LNCAP (cell line): ENCODE data around the gene LILRA1.
"Not testable (repeated sequence)": the region's sequence is repeated elsewhere in the genome, so short reads cannot be mapped to it uniquely, and the experiment has no call there.

Experiments
- TF ChIP-seq, protein P1 (sequence below): fragments of 450-650 bp; IDR thresholded peaks from 2 replicates; pipeline ENCODE4 v1.5.1; 2017; ENCODE audit warnings: mild to moderate bottlenecking

Gene LILRA1

DNA sequence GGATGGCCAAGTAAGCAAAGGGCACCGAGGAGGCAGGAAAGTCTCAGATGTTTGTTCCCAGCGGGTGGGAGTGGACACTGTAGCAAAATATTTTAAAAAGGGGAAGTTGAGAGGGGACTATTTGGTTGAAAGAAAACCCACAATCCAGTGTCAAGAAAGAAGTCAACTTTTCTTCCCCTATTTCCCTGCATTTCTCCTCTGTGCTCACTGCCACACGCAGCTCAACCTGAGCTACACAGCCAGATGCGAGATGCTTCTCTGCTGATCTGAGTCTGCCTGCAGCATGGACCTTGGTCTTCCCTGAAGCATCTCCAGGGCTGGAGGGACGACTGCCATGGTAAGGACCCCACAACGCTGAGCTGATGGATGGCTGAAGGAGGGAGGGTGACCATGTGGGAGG, at the start of gene LILRA1:
TSS of gene LILRA1 (plus strand) at position 188 of the 400 bp plus-strand sequence. CDS start 613 bp downstream, outside the sequence.
- TF ChIP-seq, protein P1, sequence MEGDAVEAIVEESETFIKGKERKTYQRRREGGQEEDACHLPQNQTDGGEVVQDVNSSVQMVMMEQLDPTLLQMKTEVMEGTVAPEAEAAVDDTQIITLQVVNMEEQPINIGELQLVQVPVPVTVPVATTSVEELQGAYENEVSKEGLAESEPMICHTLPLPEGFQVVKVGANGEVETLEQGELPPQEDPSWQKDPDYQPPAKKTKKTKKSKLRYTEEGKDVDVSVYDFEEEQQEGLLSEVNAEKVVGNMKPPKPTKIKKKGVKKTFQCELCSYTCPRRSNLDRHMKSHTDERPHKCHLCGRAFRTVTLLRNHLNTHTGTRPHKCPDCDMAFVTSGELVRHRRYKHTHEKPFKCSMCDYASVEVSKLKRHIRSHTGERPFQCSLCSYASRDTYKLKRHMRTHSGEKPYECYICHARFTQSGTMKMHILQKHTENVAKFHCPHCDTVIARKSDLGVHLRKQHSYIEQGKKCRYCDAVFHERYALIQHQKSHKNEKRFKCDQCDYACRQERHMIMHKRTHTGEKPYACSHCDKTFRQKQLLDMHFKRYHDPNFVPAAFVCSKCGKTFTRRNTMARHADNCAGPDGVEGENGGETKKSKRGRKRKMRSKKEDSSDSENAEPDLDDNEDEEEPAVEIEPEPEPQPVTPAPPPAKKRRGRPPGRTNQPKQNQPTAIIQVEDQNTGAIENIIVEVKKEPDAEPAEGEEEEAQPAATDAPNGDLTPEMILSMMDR: not testable (repeated sequence)

DNA sequence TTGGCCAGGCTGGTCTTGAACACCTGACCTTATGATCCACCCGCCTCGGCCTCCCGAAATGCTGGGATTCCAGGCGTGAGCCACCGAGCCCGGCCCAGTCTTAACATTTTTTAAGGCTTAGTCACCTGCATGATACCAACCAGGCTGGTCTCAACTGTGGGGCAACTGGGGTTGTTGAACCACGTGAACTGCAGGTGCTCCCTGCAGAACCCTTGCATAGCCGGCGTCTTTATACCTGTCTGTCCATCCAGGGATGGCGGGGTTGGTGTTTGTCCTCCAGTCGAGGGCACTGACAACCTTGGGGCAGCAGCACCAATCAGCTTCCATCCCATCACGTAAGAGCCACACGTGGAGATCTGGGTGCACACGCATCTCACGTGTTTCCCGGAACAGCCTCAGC, 44.6 kb upstream of the LILRA1 start:
- TF ChIP-seq, protein P1: no peak

DNA sequence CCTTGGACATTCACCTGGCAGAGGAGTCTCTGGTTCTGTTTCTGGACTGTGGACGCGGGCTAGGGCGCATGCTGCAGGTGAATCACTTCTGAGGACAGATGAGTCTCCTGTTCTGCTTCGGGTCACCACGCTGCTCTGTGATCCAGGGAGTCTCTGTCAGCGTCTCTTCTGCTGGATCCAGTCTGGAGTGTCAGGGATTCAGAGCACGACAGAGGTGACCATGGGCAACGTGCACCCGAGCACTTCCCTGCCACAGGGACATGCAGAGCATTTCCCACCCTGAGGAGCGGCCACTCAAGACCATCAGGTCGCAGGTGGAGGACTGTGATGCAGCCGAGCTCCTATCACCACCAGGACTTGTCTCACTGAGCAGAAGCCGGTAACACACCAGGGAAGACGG, 44.2 kb upstream of the LILRA1 start:
- TF ChIP-seq, protein P1: no peak

DNA sequence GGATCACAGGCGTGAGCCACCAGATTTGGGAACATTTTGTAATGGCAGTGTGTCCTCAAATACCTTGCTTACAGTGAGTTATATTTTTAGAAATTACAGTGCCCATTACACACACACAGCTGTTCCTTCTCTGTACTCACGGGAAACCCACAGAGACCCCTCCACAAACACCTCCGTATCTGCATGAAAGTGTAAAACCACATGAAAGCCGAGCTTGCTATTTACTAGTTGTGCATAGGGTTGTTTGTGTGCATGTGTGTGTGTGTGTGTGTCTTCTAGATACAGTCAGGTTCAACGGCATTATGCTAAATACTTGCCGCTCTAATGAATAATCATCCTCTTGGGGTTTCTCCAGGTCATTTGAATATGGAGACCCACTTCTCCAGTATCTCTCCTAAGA, 42.1 kb upstream of the LILRA1 start:
- TF ChIP-seq, protein P1: no peak

DNA sequence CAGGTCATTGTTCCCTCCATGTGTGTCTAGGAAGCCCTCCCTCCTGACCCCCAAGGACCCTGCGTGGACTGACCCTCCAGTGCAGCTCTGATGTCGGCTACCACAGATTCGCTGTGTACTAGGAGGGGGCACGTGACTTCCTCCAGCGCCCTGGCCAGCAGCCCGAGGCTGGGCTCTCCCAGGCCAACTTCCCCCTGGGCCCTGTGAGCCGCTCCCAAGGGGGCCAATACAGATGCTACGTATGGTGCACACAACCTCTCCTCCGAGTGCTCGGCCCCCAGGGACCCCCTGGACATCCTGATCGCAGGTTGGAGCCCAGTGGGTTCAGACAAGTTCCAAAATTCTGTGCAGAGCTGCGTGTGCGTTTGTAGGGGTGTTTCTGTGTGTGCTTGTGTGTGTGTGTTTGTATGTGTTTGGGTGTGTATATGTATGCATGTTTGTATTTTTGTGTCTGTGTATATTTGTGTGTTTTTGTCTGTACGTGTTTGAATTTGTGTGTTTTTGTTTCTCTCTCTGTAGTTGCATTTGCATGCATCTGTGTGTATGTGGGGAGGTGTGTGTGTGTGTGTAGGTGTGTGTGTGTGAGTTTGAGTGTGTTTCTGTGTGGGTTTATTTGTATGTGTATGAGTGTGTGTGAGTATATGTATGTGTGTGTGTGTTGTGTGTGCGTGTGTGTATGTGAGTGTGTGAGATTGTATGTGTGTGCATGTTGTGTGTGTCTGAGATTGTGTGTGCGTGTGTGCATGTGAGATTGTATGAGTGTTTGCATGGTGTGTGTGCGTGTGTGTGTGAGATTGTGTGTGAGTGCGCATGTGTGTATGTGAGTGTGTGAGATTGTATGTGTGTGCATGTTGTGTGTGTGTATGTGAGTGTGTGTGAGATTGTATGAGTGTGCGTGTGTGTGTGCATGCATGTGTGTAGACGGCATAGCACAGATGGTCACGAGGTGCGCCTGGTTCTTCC, 41.2 kb upstream of the LILRA1 start:
- TF ChIP-seq, protein P1: no peak

DNA sequence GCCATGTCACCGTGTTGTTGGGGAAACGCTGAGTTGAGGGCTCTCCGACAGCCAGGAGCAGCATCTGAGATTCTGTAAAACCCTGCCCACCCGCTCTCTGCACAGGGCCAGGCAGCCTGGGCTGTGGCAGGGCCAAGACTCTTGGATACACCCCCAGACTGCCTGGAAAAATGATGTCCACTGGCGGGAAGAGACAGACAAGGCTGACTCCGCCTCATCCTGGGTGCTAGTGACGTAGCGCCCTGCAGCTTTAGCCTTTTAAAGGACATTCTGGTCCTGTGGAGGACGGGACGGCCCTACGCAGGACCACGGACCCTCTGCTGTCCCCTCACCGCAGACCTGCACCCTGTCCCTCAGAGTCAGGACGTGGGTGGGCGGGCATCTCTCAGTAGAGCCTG, 40.5 kb upstream of the LILRA1 start:
- TF ChIP-seq, protein P1: no peak

DNA sequence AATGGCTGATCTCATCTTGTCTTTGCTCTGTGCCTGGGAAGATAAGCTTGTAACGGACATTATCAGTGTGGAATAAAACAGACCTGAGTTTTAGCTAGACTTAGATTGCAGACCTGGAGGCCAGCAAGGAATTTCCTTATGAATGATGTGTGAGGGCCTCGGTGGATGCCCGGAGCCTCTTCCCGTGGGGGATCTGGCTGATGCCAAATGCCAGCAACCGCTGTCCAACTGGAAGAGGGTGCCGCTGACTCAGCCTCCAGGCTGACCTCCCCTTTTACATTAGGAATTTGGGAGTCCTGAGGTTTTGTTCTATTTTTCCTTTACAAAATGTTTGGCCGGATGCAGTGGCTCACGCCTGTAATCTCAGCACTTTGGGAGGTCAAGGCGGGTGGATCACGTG, 39.4 kb upstream of the LILRA1 start:
- TF ChIP-seq, protein P1: no peak
